Pancreas (tissue), 10 donors: ENCODE results near the gene RBM18. TPM values are rescaled to one million over a fixed set of nuclear protein-coding genes. Genes with fewer than 3 reads are reported as not detected.

Source experiments
- ATAC-seq, 4 donors: fragments of 200-7000 bp; cut with Tn5 transposase; one replicate each; pipeline versions ENCODE4 v1.8.0 to v1.9.1; 2020; ENCODE audit warnings: mild to moderate bottlenecking in 4 of 4, moderate library complexity in 4 of 4
- DNase-seq, 6 donors: peaks; one replicate each; pipeline ENCODE4 v3.0.0-alpha.2; 2020
- FAIRE-seq: peaks from 2 replicates; lab custom pipeline; 2012; peaks lifted over from hg19 to GRCh38; lab: Jason Lieb, UNC
- H3K27ac ChIP-seq, 4 donors: fragments of 200-600 bp; sonication (generic); 1 replicate in 3 of 4; 2 replicates in 1 of 4; pipeline versions ENCODE4 v1.5.0 to v1.8.0; 2020
- H3K27me3 ChIP-seq, 4 donors: fragments of 200-600 bp; one replicate each; pipeline ENCODE4 v1.8.0; 2021
- H3K36me3 ChIP-seq, 3 donors: fragments of 200-600 bp; sonication (generic) in 1 of 3; one replicate each; pipeline versions ENCODE4 v1.5.0 to v1.8.0; 2020 to 2021
- H3K4me1 ChIP-seq, 3 donors: fragments of 200-600 bp; one replicate each; pipeline ENCODE4 v1.8.0; 2021
- H3K4me3 ChIP-seq, 4 donors: fragments of 200-600 bp; sonication (generic) in 2 of 4; one replicate each; pipeline versions ENCODE4 v1.5.0 to v1.8.0; 2020 to 2021
- H3K9me3 ChIP-seq, 4 donors: fragments of 200-600 bp; one replicate each; pipeline ENCODE4 v1.8.0; 2021
- CTCF ChIP-seq, 4 donors: fragments of 200-600 bp; sonication (generic) in 3 of 4; IDR thresholded peaks; one replicate each; pipeline versions ENCODE4 v1.5.0 to v1.8.0; 2021; ENCODE audit warnings: antibody characterized with exemption in 4 of 4
- WGBS, 2 donors: extraction: QIAGEN DNeasy Blood & Tissue Kit; methylation state at CpG; one replicate each; pipeline ENCODE4 v1.1.7; 2013; 5-methylcytosine and 5-hydroxymethylcytosine counted together
- intact Hi-C, 3 donors: fragments of 100-400 bp; cut with DNase I; formaldehyde crosslinking; loops; one replicate each; pipeline versions ENCODE4 v1.11.1 to v1.14.2; 2022
- polyA plus RNA-seq, 2 donors: library from polyadenylated mRNA; stranded (reverse); fragments of 200-250 nt; gene quantifications; one replicate each; pipeline ENCODE4 v1.2.3, GENCODE V29; 2013
- total RNA-seq, 6 donors: library from RNA; stranded (reverse); fragmentation: NEBNext Ultra II Directional in 4 of 6; extraction: Animal tissue kit (Norgen Biotek cat#: 25700) in 4 of 6; gene quantifications; one replicate each; pipeline versions ENCODE4 v1.2.1 to v1.2.4, GENCODE V29; 2021 to 2023
- donor health status: healthy with polysubstance abuse.
- donor health status: DM: no; HTN: no; CAD: no; lungs with moderate emphysema.
- donor health status: DM: no; HTN: no; CAD: no.
- donor health status: control.
- donor health status: control.
- donor health status: Bipolar disorder and iron deficiency.
- donor health status: DM: yes; HTN: yes; CAD: no.
- donor health status: DM: no; HTN: no; CAD: no.
- donor health status: DM: no; HTN: no; CAD: no.
- donor health status: DM: yes; HTN: yes; CAD: no.

Gene RBM18
- total and polyA plus RNA-seq, 8 donors, result 1.7 to 10.5 (median 6.0) TPM

- Histone ChIP-seq H3K36me3 (peaks cover 0 to 28% (median 0%) of the 10 kb centered on the region in 3 donors), H3K4me1 (peaks cover 0 to 3% (median 0%) of the 10 kb centered on the region in 3 donors), H3K9me3 (no peaks in the 10 kb centered on the region), H3K4me3 (no peak overlapping the region), H3K27ac (no peak overlapping the region), H3K27me3 (no peaks in the 10 kb centered on the region)
- FAIRE-seq (no peak), DNase-seq (no peak), ATAC-seq (no peak)
- intact Hi-C loops, result no loop called here
- WGBS, 2 donors, result 92 to 95% methylated on average over 1 of the region's 1 CpG
- TF ChIP-seq CTCF (IDR thresholded peaks at IDR 0.05), result no peak
These were observed 22.6 kb upstream of the RBM18 start for GRCh38 chr9:122287214-122287720.

- FAIRE-seq, result no peak
- no peaks in the 10 kb centered on the region for H3K27me3 ChIP-seq
These were observed 22.1 kb upstream of the RBM18 start for GRCh38 chr9:122286764-122287163.

GRCh38 chr9:122281368-122281767 is 16.7 kb upstream of the RBM18 start:
- ATAC-seq (no peak), DNase-seq (no peak), FAIRE-seq (no peak)
- H3K27ac ChIP-seq, result no peak overlapping the region
- H3K36me3 ChIP-seq, result peaks cover 0 to 9% (median 0%) of the 10 kb centered on the region in 3 donors
- WGBS, 2 donors, result 90 to 95% methylated on average over 5 of the region's 5 CpGs
- H3K4me1 ChIP-seq, result no peaks in the 10 kb centered on the region
- TF ChIP-seq CTCF (IDR thresholded peaks at IDR 0.05), result no peak
- H3K4me3 ChIP-seq, result no peak overlapping the region
- no peaks in the 10 kb centered on the region for H3K9me3 ChIP-seq
- intact Hi-C loops, result no loop called here
- no peaks in the 10 kb centered on the region for H3K27me3 ChIP-seq

More at GRCh38 chr9:122286764-122287163, 22.1 kb upstream of the RBM18 start:
- Histone ChIP-seq H3K9me3 (no peaks in the 10 kb centered on the region), H3K4me3 (no peak overlapping the region), H3K27ac (no peak overlapping the region), H3K36me3 (peaks cover 0 to 28% (median 0%) of the 10 kb centered on the region in 3 donors), H3K4me1 (peaks cover 0 to 2% (median 0%) of the 10 kb centered on the region in 3 donors)
- ATAC-seq, result no peak
- no peak for DNase-seq
- intact Hi-C loops, result no loop called here
- 83 to 96% methylated on average over 1 of the region's 1 CpG for WGBS, 2 donors
- no peak for TF ChIP-seq CTCF (IDR thresholded peaks at IDR 0.05)

- H3K27ac ChIP-seq, result no peak overlapping the region
- peaks cover 0 to 1% (median 0%) of the 10 kb centered on the region in 3 donors for H3K4me1 ChIP-seq
- no peak for DNase-seq
- no peak for FAIRE-seq
- H3K9me3 ChIP-seq, result no peaks in the 10 kb centered on the region
- H3K36me3 ChIP-seq, result no peaks in the 10 kb centered on the region
- WGBS, 2 donors, result 98% methylated on average over 10 of the region's 10 CpGs
- TF ChIP-seq CTCF (IDR thresholded peaks at IDR 0.05), result no peak
- ATAC-seq, result no peak
- H3K27me3 ChIP-seq, result no peaks in the 10 kb centered on the region
- intact Hi-C loops, result no loop called here
- H3K4me3 ChIP-seq, result no peak overlapping the region
These were observed 12.8 kb upstream of the RBM18 start for GRCh38 chr9:122277285-122277897.

GRCh38 chr9:122276096-122276495 is 11.5 kb upstream of the RBM18 start:
- 90% methylated on average over 7 of the region's 7 CpGs for WGBS, 2 donors
- Histone ChIP-seq H3K4me1 (peaks cover 0 to 3% (median 0%) of the 10 kb centered on the region in 3 donors), H3K27ac (no peak overlapping the region), H3K36me3 (peaks cover 0 to 7% (median 0%) of the 10 kb centered on the region in 3 donors), H3K27me3 (no peaks in the 10 kb centered on the region), H3K9me3 (no peaks in the 10 kb centered on the region), H3K4me3 (no peak overlapping the region)
- ATAC-seq (no peak), FAIRE-seq (no peak), DNase-seq (no peak)
- TF ChIP-seq CTCF (IDR thresholded peaks at IDR 0.05), result no peak
- intact Hi-C loops, result no loop called here
